Vein endothelial cell (primary cell): ENCODE measurements around the gene ATP2B2. TPM values are rescaled to one million over a fixed set of nuclear protein-coding genes. Genes with fewer than 3 reads are reported as not detected.
A peak's percentile ranks its signal among the peaks of the same experiment; 100 is the strongest.

Experiments
- small RNA-seq: library from RNA; depleted of rRNA; stranded (forward); fragments of <200 nt; gene quantifications from one replicate; pipeline ENCODE3, GENCODE V24; 2012
- total RNA-seq: library from RNA; depleted of rRNA; stranded (reverse); fragments of >200 nt; gene quantifications from 2 replicates; pipeline ENCODE4 v1.2.3, GENCODE V29; 2012

The ATP2B2 gene
- not detected in 2 replicates for total RNA-seq

DNA sequence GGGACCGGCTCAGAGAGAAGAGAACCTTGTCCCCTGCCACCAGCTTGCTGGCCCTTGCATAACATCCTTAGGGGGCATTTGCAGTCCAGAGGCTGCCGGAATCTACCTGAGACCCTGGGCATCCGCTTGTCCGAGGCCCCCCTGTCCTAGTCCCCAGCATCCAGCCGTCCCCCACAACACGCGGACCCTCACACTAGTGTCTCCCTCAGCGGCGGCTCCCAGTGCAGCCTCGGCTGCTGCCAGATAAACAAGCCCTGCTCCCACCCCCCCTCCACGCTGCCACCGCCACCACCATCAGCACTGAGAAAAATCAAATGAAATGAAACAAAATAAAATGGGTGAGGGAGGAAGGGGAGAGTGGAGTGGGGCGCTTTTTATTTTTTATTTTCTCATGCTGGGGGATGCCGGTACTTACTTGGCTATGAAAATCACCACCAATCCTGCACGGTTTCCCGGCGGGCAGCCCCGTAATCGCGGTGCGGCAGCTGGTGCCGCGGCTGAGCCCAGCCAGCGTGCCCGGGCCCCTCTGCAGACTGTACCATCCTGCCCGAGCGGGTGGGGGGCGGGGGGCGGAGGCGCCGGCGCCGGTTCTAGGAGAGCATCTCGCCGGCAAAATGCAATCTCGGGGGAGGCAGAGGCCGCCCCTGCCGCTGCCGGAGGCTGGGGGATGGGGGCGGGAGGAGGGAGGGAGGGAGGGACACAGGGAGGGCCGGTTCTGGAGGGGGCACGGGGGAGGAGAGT, at the start of gene ATP2B2:
TSS of gene ATP2B2 (minus strand) at position 537 of the 741 bp plus-strand sequence. CDS start 56,043 bp downstream, outside the sequence.

DNA sequence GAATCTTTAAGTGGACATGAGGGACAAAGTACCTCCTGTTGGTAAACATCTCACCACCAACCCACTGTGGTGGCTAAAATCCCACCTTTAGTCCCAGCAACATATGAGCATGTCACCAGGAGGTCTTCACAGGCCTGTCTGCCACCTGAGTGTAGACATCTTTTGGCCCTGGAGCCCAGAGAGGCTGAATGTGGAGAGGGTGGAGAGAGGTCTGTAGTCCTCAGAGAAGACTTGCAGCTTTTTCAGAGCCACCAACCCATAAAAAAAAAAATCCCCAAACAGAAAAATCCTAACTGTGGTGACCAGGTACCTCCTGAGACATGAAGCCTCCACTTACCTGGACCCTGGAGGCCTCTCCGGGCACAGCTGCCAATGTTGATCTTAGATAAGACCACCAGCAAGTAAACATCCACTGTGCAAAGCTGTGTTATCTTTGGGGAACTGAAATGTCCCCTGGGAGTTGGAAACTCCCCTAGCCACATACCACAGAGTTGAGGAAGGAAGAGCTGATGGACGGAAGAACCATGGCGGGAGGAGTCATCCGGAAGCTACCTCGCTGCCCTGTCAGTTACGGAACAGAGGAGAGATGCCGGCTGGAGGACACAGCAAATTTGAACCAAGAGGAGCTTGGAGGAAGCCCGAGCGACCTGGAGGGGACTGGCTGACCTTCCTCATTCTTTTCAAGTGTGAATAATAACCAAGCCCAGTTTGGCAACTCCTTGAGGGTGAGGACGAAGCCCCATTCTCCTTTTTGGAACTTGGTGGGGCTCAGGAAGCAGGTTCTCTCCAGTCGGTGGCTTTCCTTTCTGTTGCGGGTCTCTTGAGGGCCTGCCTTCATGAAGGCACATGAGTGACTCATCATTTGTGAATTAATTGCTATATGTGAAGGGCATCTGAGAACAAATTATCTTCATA, 212.6 kb downstream of the ATP2B2 start, which contains the start of gene GHRL:
TSS of gene GHRL (minus strand) at position 443 of the 915 bp plus-strand sequence. CDS start 2,767 bp downstream, outside the sequence.

Small RNAs within 50 kb of the gene (small RNA-seq; reads per million reads assigned to genes)
- gene MIR378B (0.66 reads per million, percentile 42 among the genes with 10 or more reads in this experiment), gene MIR885 (not detected), gene RF02126 (not detected)

Other genes starting within 250 kb of the ATP2B2 start
- gene GHRL, start 212.6 kb downstream of the ATP2B2 start, total RNA-seq = 0.33 TPM in 1 of 2 replicates, not detected in the other
- 254 and 337 TPM in 2 replicates for gene SEC13, start 184.5 kb downstream of the ATP2B2 start, total RNA-seq